Measurements from ENCODE around the gene AMPD3. TPM values are rescaled to one million over a fixed set of nuclear protein-coding genes. Genes with fewer than 3 reads are reported as not detected.

The AMPD3 gene
- total RNA-seq, 1 experiment from 2014 or later: 12.5 TPM

GRCh38 chr11:10483174-10483573, 28.1 kb downstream of the AMPD3 start:
- Histone ChIP-seq H3K36me3 (ENCODE audit: control insufficient read depth, insufficient read depth, low read length) (no peaks in the 10 kb centered on the region), H3K4me3 (ENCODE audit: low read depth in 2 of 2, low read length in 2 of 2) (no peak overlapping the region), H3K27me3 (ENCODE audit: control insufficient read depth, insufficient read depth, low read length) (no peaks in the 10 kb centered on the region), H3K27ac (ENCODE audit: low read length) (no peak overlapping the region), H3K9me3 (ENCODE audit: control insufficient read depth, insufficient read depth, low read depth, low read length) (no peaks in the 10 kb centered on the region), H3K4me1 (ENCODE audit: control insufficient read depth, insufficient read depth, low read length) (no peaks in the 10 kb centered on the region)
- ChIA-PET POLR2A (interaction anchor here (0.5 kb wide), 1 partner anchor 12 kb away, joined by 5 read pairs; no protein-coding TSS in a partner anchor), CTCF (no interaction called here)
- no peak for DNase-seq (ENCODE audit: low read depth, low spot score)
- intact Hi-C loops (cut with micrococcal nuclease; ENCODE audit: unreplicated experiment) (no loop called here), in situ Hi-C loops (cut with HindIII; ENCODE audit: low pct_unique_long_range_greater_than_20kb, low sequenced_read_pairs) (no loop called here)
- TF ChIP-seq TCF7L2 (IDR thresholded peaks at IDR 0.05; ENCODE audit: low read depth, low read length) (no peak), POLR2AphosphoS5 (IDR thresholded peaks at IDR 0.05; ENCODE audit: low read depth, low read length) (no peak), SIN3A (IDR thresholded peaks at IDR 0.05; ENCODE audit: borderline replicate concordance, insufficient read depth, low read depth, low read length) (no peak), REST (IDR thresholded peaks at IDR 0.05; ENCODE audit: insufficient read depth in 1 of 2, low read depth in 2 of 2, low read length in 1 of 2) (no peak), CTCF (IDR thresholded peaks at IDR 0.05) (no peak)
- ATAC-seq: no peak
- no TSS peak for BruUV-seq (replicated peaks)

GRCh38 chr11:10483584-10483983, 28.5 kb downstream of the AMPD3 start:
- Histone ChIP-seq H3K4me3 (ENCODE audit: low read depth in 2 of 2, low read length in 2 of 2) (no peak overlapping the region), H3K27ac (ENCODE audit: low read length) (no peak overlapping the region), H3K4me1 (ENCODE audit: control insufficient read depth, insufficient read depth, low read length) (no peaks in the 10 kb centered on the region), H3K9me3 (ENCODE audit: control insufficient read depth, insufficient read depth, low read depth, low read length) (no peaks in the 10 kb centered on the region), H3K36me3 (ENCODE audit: control insufficient read depth, insufficient read depth, low read length) (no peaks in the 10 kb centered on the region), H3K27me3 (ENCODE audit: control insufficient read depth, insufficient read depth, low read length) (no peaks in the 10 kb centered on the region)
- ChIA-PET POLR2A (interaction anchor here (0.5 kb wide), 1 partner anchor 12 kb away, joined by 5 read pairs; no protein-coding TSS in a partner anchor), CTCF (no interaction called here)
- no peak for TF ChIP-seq REST (IDR thresholded peaks at IDR 0.05; ENCODE audit: insufficient read depth in 1 of 2, low read depth in 2 of 2, low read length in 1 of 2)
- TF ChIP-seq POLR2AphosphoS5 (IDR thresholded peaks at IDR 0.05; ENCODE audit: low read depth, low read length): no peak
- TF ChIP-seq TCF7L2 (IDR thresholded peaks at IDR 0.05; ENCODE audit: low read depth, low read length): no peak
- TF ChIP-seq CTCF (IDR thresholded peaks at IDR 0.05): no peak
- TF ChIP-seq SIN3A (IDR thresholded peaks at IDR 0.05; ENCODE audit: borderline replicate concordance, insufficient read depth, low read depth, low read length): no peak
- in situ Hi-C loops (cut with HindIII; ENCODE audit: low pct_unique_long_range_greater_than_20kb, low sequenced_read_pairs) (no loop called here), intact Hi-C loops (cut with micrococcal nuclease; ENCODE audit: unreplicated experiment) (no loop called here)
- DNase-seq (ENCODE audit: low read depth, low spot score) (no peak), ATAC-seq (no peak; the same call in 1 of the 2 replicates)
- no TSS peak for BruUV-seq (replicated peaks)

Measured in Panc1 (cell line).